Measurements from ENCODE around the gene MTUS2.

- no peak for TF ChIP-seq CTCF (IDR thresholded peaks at IDR 0.05 in 8 of 11, conservative IDR thresholded peaks at IDR 0.05 in 3 of 11)
- TF ChIP-seq POLR2A (IDR thresholded peaks at IDR 0.05) = no peak
Measured at GRCh38 chr13:28856287-28856686, 36.1 kb downstream of the MTUS2 start.
